GM23248 (cell line): ENCODE data around the gene ASGR2.

Source experiments
- EZH2 ChIP-seq: fragments of 200-600 bp; sonication (generic); IDR thresholded peaks from 2 replicates; pipeline ENCODE4 v1.6.1; 2018; ENCODE audit warnings: antibody characterized with exemption, mild to moderate bottlenecking; ENCODE audit not compliant: insufficient read depth, poor library complexity, severe bottlenecking
- EZH2phosphoT487 ChIP-seq: fragments of 200-600 bp; sonication (generic); IDR thresholded peaks from 2 replicates; pipeline ENCODE4 v1.6.1; 2018; ENCODE audit warnings: antibody characterized with exemption, moderate library complexity, mild to moderate bottlenecking, low read depth; ENCODE audit not compliant: insufficient read depth

DNA sequence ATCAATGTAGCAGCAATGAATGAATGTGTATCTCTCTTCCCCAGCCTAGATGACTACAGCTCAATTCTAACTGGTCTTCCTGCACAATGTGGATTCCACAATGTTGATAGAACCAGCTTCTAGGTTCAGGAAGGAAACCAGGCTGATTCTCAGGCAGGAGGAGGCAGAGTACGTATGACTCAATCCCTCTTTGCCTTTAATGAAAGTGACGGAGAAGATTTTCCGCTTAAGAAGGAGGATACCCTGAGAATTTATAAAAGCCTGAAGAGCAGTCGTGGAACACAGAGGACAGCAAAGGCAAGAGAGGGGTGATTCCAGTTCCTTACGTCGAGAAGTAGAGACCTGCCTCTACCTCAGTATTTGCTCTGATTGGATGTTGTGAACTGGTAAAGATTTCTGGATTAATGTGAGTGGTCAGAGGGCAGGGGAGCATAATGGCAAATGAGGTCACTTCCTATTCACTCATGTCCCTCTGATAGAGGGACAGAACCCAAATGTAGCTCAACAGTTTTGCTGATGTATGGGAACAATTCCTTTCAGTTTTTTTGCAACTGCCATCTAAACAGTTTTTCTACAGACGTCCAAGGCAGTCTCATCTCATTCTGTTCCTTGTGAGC lies 55.7 kb downstream of the ASGR2 start:
- TF ChIP-seq EZH2 (no peak), EZH2phosphoT487 (no peak)
